Chondrocyte (in vitro differentiated cells): ENCODE measurements around the gene CCNQ. TPM values are rescaled to one million over a fixed set of nuclear protein-coding genes. Genes with fewer than 3 reads are reported as not detected.

Experiments
- DNase-seq: peaks from one replicate; pipeline ENCODE4 v3.0.0; 2021; ENCODE audit warnings: mixed read lengths, low spot score
- H3K27ac Mint-ChIP-seq: one replicate; pipeline ENCODE4 v1.8.0; 2021; ENCODE audit warnings: mild to moderate bottlenecking, moderate library complexity, mixed read lengths; ENCODE audit not compliant: unreplicated experiment
- H3K27me3 Mint-ChIP-seq: 2 replicates; pipeline ENCODE4 v1.8.0; 2021; ENCODE audit warnings: low read depth, mixed read lengths
- H3K36me3 Mint-ChIP-seq: 2 replicates; pipeline ENCODE4 v1.8.0; 2021; ENCODE audit warnings: low read depth, mixed read lengths
- H3K4me1 Mint-ChIP-seq: 2 replicates; pipeline ENCODE4 v1.8.0; 2021; ENCODE audit warnings: low read depth, mild to moderate bottlenecking, mixed read lengths
- H3K4me3 Mint-ChIP-seq: one replicate; pipeline ENCODE4 v1.8.0; 2021; ENCODE audit warnings: mild to moderate bottlenecking, moderate library complexity, mixed read lengths; ENCODE audit not compliant: unreplicated experiment
- H3K9me3 Mint-ChIP-seq: 2 replicates; pipeline ENCODE4 v1.8.0; 2021; ENCODE audit warnings: low read depth, mixed read lengths
- total RNA-seq: library from RNA; stranded (reverse); gene quantifications from 3 replicates; pipeline ENCODE4 v1.2.1, GENCODE V29; 2021
- TF ChIP-seq, protein P1 (sequence below): fragments of 200-600 bp; sonication (generic); IDR thresholded peaks from 2 replicates; pipeline ENCODE4 v1.5.0; 2021; ENCODE audit warnings: antibody characterized with exemption, mild to moderate bottlenecking, moderate library complexity

Gene CCNQ
- total RNA-seq, 1 donor from 2014 or later, result 17.2 TPM

DNA sequence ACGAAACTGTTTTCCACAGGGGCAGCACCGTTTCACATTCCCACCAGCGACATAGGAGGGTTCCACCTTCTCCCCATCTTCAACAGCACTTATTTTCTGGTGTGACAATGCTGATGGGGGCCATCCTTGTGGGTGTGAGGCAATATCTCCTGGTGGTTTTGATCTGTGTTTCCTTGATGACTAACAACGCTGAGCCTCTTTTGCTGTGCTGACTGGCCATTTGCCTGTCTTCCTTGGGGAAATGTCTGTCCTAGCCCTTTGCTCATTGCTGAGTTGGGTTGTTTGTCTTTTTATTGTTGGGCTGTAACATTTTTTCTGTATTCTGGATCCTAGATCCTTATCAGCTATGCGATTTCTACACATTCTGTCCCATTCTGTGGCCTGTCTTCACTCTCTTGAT lies 47.8 kb downstream of the CCNQ start:
- Mint-ChIP-seq H3K27ac (no peak overlapping the region), H3K4me3 (no peak overlapping the region), H3K36me3 (peaks cover 3% of the 10 kb centered on the region), H3K27me3 (no peaks in the 10 kb centered on the region), H3K4me1 (no peaks in the 10 kb centered on the region), H3K9me3 (no peaks in the 10 kb centered on the region)
- no peak for DNase-seq
- TF ChIP-seq, protein P1, sequence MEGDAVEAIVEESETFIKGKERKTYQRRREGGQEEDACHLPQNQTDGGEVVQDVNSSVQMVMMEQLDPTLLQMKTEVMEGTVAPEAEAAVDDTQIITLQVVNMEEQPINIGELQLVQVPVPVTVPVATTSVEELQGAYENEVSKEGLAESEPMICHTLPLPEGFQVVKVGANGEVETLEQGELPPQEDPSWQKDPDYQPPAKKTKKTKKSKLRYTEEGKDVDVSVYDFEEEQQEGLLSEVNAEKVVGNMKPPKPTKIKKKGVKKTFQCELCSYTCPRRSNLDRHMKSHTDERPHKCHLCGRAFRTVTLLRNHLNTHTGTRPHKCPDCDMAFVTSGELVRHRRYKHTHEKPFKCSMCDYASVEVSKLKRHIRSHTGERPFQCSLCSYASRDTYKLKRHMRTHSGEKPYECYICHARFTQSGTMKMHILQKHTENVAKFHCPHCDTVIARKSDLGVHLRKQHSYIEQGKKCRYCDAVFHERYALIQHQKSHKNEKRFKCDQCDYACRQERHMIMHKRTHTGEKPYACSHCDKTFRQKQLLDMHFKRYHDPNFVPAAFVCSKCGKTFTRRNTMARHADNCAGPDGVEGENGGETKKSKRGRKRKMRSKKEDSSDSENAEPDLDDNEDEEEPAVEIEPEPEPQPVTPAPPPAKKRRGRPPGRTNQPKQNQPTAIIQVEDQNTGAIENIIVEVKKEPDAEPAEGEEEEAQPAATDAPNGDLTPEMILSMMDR, result no peak

DNA sequence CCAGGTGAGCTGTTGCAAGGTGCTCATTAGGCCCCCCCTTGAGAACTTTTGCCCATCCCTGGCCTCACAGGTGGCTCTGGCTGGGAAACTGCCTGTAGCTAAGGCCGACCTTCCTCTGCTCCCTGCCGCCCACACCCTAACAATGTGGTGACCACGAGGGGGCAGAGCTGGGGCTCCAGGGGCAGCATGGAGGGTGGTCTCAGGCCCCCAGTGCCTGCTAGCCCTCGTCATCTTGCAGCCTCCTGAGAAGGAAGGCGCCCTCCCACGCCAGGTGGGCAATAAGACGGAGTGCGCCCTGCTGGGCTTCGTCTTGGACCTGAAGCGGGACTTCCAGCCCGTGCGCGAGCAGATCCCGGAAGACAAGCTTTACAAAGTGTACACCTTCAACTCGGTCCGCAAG lies 49.1 kb downstream of the CCNQ start:
- Mint-ChIP-seq H3K4me1 (no peaks in the 10 kb centered on the region), H3K9me3 (no peaks in the 10 kb centered on the region), H3K36me3 (peaks cover 3% of the 10 kb centered on the region), H3K27me3 (no peaks in the 10 kb centered on the region), H3K4me3 (no peak overlapping the region), H3K27ac (no peak overlapping the region)
- DNase-seq, result no peak
- TF ChIP-seq, protein P1, result no peak

GRCh38 chrX:153549231-153549630 lies 49.7 kb downstream of the CCNQ start:
- Mint-ChIP-seq H3K9me3 (no peaks in the 10 kb centered on the region), H3K27me3 (no peaks in the 10 kb centered on the region), H3K27ac (no peak overlapping the region), H3K36me3 (peaks cover 3% of the 10 kb centered on the region), H3K4me1 (no peaks in the 10 kb centered on the region), H3K4me3 (no peak overlapping the region)
- TF ChIP-seq, protein P1, result no peak
- no peak for DNase-seq

- DNase-seq, result no peak
- Mint-ChIP-seq H3K4me1 (no peaks in the 10 kb centered on the region), H3K36me3 (peaks cover 3% of the 10 kb centered on the region), H3K9me3 (no peaks in the 10 kb centered on the region), H3K4me3 (no peak overlapping the region), H3K27me3 (no peaks in the 10 kb centered on the region), H3K27ac (no peak overlapping the region)
- TF ChIP-seq, protein P1, result no peak
These were observed 51.7 kb downstream of the CCNQ start for GRCh38 chrX:153547195-153547594.

DNA sequence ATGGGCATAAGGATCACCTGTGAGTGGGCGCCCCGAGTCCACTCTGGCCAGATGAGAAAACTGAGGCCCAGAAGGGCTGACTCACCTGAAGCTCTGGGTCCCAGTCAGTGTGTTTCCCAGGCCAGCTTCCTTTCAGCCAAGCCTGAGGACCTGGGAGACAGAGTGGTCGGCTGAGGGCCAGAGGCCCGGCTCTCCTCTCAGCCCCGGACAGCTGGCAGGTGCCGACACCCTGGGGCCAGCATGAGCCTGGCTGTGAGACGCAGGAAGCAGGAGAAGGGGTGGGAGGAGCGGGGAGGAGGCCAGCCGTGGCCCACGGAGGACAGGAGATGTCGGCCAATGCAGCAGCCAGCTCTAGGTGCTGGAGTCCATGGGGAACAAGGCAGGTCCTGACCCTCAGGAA lies 52.6 kb downstream of the CCNQ start:
- Mint-ChIP-seq H3K4me3 (no peak overlapping the region), H3K4me1 (no peaks in the 10 kb centered on the region), H3K27me3 (no peaks in the 10 kb centered on the region), H3K36me3 (peaks cover 3% of the 10 kb centered on the region), H3K27ac (no peak overlapping the region), H3K9me3 (no peaks in the 10 kb centered on the region)
- DNase-seq, result no peak
- TF ChIP-seq, protein P1, result no peak
